SH-SY5Y (cell line): ENCODE results near the gene CNTN4.

Experiments
- GATA2 ChIP-seq: IDR thresholded peaks from 2 replicates; pipeline ENCODE4 v1.6.1; 2011; ENCODE audit warnings: mild to moderate bottlenecking, low read depth, low read length
- GATA3 ChIP-seq: IDR thresholded peaks from 2 replicates; pipeline ENCODE4 v1.6.1; 2011; ENCODE audit warnings: low read depth, mild to moderate bottlenecking, low read length, moderate library complexity

GRCh38 chr3:2976212-2976611 lies 877.5 kb downstream of the CNTN4 start:
- TF ChIP-seq GATA2: no peak
- TF ChIP-seq GATA3: no peak
